ENCODE results near the gene RGS6.

Gene RGS6

DNA sequence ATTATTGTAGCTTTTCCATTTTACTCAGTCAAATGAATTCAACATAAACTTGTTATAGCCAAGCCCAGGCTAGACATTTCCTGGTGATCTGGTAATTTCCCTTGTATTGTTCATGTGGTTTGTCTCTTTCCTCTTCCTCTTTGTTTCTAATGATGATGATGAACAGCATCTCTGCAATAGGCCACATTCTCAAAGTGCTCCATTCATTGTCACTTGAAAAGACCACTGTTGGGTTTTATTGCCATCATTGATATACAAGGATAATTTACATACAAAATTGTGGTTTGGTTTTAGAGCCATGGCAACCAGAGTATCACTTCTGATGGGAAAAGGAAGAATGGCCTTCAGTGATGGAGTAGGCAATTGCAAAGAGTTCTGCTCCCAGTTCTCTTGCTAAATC, 379.3 kb downstream of the RGS6 start:
- DNase-seq (ENCODE audit: low read depth) = no peak

DNA sequence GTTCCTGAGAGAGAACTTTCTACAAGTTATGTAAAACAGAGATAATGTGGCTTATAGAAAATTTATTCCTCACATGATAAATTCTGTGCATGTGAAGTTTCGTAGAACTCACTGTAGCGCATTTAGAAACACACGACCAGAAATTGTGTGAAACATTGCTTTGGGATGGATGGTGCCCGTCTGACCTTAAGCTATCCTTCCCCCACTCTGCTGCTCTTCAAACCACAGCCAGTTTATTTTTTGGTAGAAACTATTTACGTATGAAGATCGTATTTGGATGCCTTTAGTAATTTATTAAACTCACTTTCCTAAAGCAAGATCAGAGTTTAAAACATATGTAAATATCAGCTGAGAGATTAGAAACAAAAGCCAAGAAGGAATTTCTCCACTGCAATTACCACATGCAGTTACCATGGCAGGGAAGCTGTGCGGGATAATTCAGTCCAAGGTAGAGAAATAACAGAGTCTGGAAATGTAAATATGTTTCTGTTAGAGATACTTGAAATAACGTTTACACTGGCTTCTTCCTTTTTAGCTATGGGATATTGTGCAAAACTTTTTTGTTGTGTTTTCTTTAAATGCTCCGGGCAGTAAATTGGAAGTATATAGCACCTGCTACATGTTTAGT, 382.7 kb downstream of the RGS6 start:
- DNase-seq (ENCODE audit: low read depth) = no peak

DNA sequence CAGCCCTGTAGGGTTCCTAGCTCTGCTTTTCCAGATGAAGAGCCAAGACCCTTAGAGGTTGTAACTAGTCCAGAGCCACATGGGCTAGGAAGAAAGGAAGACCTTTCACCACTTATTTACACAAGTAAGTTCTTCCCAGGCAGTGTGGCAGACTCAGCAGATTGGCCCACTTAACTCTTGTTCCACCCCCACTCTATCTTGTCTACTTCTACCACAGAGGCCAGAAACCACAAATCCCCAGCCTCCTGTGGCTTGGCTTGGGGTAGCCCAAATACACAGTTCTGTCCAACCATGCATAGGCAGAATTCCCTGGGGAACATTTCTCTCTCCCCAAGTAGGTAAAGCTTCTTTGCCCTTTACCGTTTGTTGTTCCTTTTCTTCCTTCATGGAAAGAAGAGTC, 383.5 kb downstream of the RGS6 start:
- DNase-seq (ENCODE audit: low read depth) = no peak

DNA sequence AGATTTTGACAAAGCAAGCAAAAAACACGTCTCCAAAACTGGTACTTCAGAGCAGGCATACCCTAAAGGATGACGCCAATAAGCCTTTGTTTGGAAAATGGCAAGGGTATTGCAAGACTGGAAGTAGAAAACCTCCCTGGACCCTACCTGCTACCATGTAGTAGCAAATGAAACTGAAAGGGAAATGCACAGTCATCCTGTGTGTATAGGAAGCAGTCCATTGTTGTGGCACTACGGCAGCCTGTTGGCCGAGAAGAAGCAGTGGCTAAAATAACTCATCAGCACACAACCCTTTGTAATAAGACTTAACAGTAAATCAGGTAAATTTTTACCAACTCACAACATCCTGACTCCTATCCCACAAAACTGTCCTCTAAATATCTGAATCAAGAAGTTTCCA, 386.4 kb downstream of the RGS6 start:
- DNase-seq (ENCODE audit: low read depth) = no peak

DNA sequence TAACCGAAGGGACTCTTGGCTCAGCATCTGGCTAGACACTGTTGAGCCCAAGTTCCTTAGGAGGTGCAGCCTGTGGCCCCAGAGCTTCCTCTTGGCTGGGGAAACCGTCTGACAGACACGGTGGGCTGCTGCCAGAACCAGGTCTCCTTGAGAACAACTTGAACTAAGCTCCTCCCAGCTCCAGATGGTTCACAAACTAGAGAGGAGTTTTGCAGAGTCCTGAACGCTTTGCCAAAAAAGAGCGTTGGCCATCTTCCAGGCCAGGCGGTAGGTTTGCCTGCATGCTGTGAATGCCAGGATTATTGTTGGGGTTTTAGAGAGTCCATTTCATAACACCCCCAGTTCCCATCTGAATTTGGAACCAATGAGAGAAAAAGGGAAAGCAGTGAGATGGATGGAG, 399.8 kb downstream of the RGS6 start:
- DNase-seq (ENCODE audit: low read depth) = no peak

DNA sequence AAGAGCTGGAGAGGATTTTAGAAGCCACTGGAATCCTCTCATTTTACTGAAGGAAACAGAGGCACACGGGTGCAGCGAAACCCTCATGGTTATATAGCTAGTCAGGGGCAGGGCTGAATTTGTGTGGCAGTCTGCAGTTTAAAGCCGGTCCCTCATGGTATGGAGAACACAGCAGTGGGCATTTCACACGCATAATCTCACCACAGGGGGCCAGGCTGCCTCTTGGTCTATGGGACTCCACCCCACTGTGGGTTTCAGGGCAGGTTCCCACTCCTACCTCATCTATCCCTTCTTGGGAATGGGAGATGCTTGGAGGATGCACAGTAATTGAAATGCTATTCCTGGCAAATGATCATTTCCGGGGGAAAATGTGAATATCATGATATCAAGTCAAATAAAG, 400.6 kb downstream of the RGS6 start:
- no peak for DNase-seq (ENCODE audit: low read depth)

DNA sequence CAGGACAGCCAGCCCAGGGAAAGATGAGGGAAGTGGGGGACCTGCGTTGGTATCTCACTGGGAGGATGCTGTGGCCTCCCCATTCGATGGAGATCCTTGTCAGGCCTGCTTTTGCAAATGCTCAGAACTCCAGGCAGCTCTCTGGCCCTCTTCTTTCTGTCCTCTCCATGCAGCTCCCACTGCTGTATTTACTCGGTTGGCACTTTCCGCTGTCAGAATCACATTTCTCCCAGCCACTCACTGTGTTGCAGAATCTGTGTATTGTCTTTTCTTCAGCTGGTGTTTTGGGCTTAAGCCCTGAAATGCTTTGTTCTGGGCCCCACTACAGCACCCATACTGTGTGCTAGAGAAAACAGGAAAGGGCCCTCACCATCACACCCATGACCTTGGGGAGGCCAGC, 401.1 kb downstream of the RGS6 start:
- DNase-seq (ENCODE audit: low read depth) = no peak

DNA sequence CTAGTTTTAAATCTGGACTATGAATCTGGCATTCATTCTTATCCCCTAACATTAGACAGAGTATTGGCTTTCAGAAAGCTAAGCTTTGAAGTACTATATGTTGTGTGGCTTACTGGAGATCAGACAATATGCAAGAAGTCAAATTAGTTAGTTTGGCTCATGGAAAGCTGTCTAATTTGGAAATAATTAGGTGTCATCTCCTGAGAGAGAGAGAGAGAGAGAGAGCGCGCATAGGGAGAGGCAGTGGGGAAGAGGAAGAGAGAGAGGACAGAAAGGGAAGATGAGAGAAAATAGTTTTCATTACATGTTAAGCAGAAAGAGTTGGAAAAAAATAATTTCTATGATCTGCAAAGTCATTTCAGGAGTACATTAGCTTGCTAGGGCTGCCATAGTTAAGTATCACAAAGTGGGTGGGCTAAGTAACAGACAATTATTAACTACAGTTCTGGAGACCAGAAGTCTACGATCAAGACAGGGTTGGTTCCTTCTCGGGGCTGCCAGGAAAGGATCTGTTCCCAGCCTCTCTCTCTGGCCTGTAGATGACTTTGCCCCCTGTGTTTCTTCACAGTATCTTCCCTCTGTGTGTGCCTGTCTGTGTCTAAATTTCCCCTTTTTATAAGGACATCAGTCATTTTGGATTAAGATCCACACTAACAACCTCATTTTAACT, 404.2 kb downstream of the RGS6 start:
- no peak for DNase-seq (ENCODE audit: low read depth)

DNA sequence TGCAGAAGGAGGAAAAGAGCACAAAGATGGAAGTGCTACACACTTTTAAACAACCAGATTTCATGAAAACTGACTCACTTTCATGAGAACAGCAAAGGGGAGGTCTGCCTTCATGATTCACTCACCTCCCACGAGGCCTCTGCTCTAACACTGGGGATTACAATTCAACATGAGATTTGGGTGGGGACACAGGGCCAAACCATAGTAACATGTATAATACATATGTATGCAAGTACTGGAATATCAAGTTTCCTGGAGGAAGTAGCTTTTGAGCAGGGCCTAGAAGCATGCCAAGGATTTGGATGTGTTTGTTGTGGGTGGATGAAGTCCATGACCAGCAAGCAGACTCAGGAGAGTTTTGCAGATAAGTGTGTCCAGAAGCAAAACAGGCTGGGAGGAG, 409.0 kb downstream of the RGS6 start:
- DNase-seq (ENCODE audit: low read depth) = no peak

DNA sequence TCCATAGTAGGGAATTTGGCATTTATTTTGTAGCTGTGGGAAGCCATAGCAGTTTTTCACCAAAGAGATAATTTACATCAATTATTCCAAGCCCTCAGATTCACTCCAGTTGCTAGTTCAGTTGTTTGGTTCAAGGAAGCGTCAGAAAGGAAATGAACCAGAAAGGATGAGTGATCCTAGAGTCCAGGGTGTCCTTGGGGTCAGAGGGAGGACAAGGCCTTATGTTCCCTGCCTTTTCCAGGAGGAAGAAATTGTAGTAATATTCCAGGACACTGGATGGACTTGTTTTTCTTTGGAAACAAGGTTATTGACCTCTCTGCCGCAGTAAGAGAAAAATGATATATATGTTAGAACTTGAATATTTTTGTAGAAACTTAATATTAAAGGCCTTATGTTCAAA, 409.5 kb downstream of the RGS6 start:
- no peak for DNase-seq (ENCODE audit: low read depth)

DNA sequence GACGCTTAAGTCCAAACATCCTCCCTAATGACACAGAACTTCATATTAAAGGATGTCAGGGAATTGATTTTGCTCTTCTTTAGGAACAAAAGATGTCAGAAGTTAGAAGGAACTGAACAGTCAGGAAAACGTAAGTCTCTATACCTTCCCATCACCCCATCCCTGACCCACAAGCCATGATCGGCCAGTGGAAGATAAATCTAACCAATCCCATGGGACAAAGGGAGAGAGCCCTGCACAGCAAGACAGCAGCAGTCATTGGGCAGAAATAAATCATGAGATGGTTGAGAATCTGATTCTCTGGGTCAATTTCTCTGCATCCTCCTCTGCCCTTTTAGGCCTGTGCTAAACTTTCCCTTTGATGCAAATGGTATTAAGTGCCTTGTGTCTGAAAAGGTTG, 414.9 kb downstream of the RGS6 start:
- no peak for DNase-seq (ENCODE audit: low read depth)

DNA sequence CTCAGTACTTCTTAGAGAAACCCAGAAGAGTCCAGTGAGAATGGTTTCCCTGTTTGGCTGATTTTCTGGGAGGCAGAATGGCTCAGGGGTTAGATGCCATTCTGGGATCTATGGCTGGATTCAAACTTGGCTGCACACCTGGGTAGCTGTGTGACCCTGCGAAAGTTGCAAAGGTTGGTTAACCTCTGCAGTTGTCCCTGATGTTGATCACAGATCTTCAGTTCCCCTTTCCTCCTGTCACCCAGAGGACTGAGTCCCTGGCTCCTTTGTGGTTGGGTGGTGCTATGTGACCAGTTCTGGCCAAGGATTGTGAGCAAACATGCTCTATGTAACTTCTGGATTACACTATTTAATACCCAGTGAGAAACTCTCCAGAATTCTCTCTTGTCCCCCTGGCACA, 418.0 kb downstream of the RGS6 start:
- DNase-seq (ENCODE audit: low read depth) = no peak

DNA sequence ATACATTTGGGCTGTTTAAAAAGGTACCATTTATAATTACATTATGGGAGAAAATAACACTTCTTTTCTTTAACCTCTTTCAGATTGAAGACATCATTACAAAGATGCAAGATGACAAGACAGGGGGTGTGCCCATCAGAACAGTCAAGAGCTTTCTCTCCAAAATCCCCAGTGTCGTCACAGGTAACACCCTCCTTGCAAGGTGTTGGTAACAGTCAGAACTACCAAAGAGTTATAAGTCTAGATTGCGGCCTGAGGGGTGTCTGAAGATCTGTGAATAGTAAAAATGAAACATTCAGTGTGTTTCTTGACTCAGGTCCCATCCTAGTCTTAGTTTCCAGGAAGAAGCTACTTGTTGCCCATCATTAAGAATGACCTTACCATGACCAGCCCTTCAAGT, 419.8 kb downstream of the RGS6 start:
- no peak for DNase-seq (ENCODE audit: low read depth)

DNA sequence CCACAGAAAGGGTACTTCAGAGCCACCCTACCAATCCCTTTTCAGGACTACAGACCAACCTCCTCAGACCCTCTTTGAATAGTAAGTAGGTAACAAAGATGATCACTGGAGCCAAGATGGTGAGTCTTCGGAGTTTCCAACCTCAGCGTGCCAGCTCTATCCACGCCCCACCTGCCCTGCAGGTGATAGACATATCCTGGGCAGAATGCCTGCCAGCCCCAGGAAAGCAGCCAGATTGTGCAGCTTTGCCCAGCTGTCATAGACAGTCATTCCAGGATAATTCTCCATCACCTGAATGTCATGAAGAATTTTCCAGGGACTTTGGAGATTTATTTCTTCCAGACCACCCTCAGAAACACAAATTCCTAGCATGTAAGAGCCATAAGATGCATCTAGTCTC, 434.4 kb downstream of the RGS6 start:
- DNase-seq (ENCODE audit: low read depth) = no peak

DNA sequence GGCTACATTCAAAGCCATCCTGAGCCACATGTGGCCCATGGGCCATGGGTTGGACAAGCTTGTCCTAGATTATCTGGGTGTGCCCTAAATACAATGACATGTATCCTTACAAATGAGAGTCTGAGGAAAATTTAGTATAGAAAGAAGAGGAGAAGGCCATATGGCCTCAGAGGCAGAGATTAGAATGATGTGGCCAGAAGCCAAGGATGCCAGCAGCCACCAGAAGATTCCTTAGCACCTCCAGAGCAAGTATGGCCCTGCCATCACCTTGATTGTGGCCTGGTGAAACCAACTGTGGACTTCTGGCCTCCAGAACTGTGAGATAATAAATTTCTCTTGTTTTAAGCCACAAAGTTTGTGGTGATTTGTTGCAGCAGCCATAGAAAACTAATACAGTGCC, 436.9 kb downstream of the RGS6 start:
- DNase-seq (ENCODE audit: low read depth) = no peak

DNA sequence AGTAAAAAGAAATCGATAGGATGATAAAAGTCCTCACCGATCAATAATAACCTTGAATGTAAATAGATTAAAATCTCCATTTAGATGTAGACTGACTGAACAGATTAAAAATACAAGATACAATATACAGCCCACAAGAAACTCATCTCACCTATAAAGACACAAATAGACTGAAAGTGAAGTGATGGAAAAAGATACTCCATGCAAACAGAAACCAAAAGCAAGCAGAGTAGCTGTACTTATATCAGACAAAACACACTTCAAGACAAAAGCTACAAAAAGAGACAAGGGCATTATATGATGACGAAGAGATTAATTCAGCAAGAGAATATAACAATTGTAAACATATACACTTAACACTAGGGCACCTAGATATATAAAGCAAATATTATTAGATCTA, 444.8 kb downstream of the RGS6 start:
- no peak for DNase-seq (ENCODE audit: low read depth)

DNA sequence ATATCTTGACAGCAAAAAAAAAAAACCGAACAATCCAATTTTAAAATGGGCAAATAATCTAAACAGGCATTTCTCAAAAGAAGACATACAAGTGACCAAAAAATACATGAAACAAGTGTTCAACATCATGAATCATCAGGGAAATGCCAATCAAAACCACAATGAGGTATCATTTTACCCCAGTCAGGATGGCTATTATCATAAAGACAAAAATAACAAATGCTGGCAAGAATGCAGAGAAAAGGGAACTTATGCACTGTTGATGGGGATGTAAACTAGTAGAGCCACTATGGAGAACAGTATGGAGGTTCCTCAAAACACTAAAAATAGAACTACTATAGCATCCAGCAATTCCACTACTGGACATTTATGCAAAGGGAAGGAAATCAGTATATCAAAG, 448.2 kb downstream of the RGS6 start:
- DNase-seq (ENCODE audit: low read depth) = no peak

DNA sequence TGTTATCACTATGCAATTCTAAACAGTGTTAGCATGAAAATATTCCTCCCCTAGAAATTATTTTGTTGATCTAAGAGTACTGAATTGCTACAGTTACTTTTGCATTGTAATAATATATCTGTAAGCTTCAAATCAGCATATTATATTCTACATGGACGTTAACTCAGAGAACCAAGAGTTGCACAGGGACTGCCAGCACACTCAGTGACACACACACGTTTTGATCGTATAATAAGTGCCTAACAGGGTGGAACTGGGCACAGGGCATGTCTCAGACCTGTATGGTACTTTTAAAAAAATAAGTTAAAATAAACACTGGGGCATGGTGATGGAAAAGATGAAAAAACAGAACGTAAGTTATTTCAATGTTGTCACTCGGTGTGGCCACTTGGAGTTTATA, 451.6 kb downstream of the RGS6 start:
- DNase-seq (ENCODE audit: low read depth) = no peak

DNA sequence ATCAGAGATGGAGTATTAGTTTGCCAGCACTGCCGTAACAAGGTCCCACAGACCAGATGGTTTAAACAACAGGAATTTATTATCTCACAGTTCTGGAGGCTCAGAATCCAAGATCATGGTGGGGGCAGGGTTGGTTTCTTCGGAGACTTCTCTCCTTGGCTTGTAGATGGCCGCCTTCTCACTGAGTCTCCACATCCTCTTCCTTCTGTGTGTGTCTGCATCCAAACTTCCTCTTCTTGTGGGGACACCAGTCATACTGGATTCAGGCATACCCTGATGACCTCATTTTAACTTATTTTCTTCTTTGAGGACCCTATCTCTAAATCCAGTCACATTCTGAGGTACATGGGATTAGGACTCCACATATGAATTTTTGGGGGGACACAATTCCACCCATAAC, 455.5 kb downstream of the RGS6 start:
- DNase-seq (ENCODE audit: low read depth) = no peak

DNA sequence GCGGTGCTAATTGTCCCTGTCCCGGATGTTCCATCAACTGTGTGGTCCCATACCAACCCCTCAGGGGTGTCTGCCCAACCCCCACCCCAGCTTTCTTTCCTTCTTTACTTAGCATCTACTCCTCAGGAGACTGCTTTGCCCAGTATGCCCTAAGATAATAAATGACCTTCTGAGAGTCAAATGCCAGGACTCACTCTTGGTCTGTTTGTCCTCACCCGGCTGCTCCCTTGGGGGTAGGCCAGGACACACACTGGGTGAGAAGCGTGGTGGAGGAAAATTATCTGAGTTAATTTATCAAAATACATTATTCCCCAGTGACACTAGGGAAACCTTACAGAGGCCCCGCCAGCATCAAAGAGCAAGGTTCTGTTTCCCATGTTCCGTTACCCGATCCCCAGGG, 457.0 kb downstream of the RGS6 start:
- no peak for DNase-seq (ENCODE audit: low read depth)

DNA sequence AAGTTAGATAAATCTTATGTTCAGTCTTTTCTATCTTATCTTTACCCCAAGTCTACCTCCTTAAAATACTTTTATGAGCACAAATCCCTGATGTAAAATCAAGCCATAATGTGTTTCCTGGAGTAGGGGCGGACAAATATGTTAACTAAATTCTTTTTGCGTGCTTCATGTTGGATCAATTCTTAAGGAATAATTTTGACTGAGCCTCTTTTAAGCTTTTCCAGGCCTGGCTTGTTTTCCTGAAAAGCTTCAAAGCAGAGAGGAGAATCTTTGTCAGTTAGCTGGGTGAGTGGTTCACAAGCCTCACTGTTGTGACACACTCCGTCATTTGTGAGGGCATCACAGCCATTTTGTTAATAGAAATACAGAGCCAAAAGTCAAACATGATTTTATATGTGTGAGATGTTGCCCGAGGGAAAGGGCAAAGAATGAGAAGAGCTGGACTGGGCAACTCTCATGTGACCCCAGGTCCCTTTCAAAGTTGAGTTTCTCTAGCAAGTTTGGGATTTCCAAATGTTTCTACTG, 468.9 kb downstream of the RGS6 start:
- no peak for DNase-seq (ENCODE audit: low read depth)

DNA sequence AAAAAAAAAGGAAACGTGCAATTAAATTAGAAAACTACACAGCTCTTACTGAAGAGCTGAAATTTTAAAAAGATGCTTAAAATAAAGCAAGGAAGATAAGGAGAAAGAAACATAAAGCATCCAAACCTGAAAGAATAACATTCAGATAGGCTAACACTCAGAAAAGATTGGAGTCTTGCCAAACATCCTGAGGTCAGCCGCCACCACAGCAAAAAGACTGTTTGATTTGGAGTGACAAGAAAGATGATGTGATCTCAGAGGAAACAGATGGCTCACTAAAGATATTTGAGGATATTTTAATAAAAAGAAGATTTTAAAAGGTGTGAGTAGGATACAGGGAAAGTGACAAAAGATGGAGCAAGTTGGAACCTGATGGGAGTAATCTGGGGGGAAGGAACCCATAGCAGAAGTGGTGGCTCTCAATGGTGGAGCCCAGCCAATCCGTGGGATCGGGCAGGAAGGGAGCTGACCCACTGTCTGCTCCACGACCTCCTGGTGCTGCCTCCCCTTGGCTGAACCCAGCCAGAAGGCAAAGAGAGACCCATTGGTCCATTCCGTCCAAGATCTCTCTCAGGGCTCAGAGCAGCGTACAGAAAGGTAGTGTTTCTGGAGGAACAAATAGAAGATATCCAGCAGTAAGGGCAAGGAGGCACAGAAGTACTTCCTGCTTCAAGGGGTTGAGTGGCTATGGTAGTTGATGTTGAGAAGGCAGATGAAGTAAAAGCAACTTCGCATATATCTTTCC, 469.6 kb downstream of the RGS6 start:
- no peak for DNase-seq (ENCODE audit: low read depth)

DNA sequence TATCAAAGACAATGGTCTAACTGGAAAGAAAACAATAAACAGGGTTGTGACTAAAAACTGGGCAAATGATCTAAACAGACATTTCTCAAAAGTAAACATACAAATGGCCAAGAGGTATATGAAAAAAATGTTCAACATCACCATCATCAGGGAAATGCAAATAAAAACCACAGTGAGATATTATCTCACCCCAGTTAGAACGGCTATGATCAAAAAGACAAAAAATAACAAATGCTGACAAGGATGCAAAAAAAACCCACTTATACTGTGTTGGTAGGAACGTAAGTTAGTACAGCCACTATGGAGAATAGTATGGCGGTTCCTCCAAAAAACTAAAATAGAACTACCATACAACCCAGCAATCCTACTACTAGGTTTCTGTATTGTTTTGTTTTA, 470.1 kb downstream of the RGS6 start:
- no peak for DNase-seq (ENCODE audit: low read depth)
